K562 (cell line): ENCODE data around the gene ZNF407. TPM values are rescaled to one million over a fixed set of nuclear protein-coding genes. Genes with fewer than 3 reads are reported as not detected.

Source experiments
- ATAC-seq: fragments of 200-7000 bp; cut with Tn5 transposase; 3 replicates; pipeline ENCODE4 v1.9.1; 2020; ENCODE audit warnings: moderate library complexity
- BruUV-seq: library from RNA; stranded (reverse); fragments of 400-500 nt; replicated peaks from 2 replicates; lab custom pipeline; 2021; lab: Mats Ljungman, UMichigan
- CTCF ChIA-PET: fragments of 300-600 bp; formaldehyde crosslinking; extraction: SDS; loops from one replicate; lab custom pipeline; 2021; ENCODE audit warnings: low intra/inter-chr PET ratio; lab: Yijun Ruan, JAX
- POLR2A ChIA-PET: fragments of 300-600, 350-650 bp; sonication (Branson Sonifier 250); formaldehyde crosslinking; extraction: SDS; loops from one replicate; lab custom pipeline; 2021; ENCODE audit warnings: antibody characterized with exemption, inconsistent platforms; lab: Yijun Ruan, JAX
- DNase-seq, 4 experiments: peaks; one replicate each; pipeline versions ENCODE4 v3.0.0 to v3.0.0-alpha.2; 2011 to 2018; ENCODE audit warnings: low spot score in 3 of 4, mixed read lengths in 3 of 4; ENCODE audit errors: extremely low read depth in 1 of 4
- FAIRE-seq: peaks from 2 replicates; lab custom pipeline; 2011; peaks lifted over from hg19 to GRCh38; lab: Jason Lieb, UNC
- H2AFZ ChIP-seq: 2 replicates; pipeline ENCODE4 v1.6.0; 2011; ENCODE audit warnings: low read depth, low read length, control low read depth, inconsistent platforms
- H3K27ac ChIP-seq: fragments of 200-600 bp; 3 replicates; pipeline ENCODE4 v1.8.0; 2011; ENCODE audit warnings: low read depth, mild to moderate bottlenecking, control low read depth, inconsistent platforms, low read length, moderate library complexity, mixed read lengths; ENCODE audit errors: extremely low read depth
- H3K27me3 ChIP-seq, 2 experiments: fragments of 300-600 bp in 1 of 2; 2 replicates in 1 of 2; 3 replicates in 1 of 2; pipeline versions ENCODE4 v1.6.0 to v1.8.0; 2011; ENCODE audit warnings: inconsistent platforms in 2 of 2, low read length in 2 of 2, mild to moderate bottlenecking in 1 of 2, mixed read lengths in 1 of 2, moderate library complexity in 1 of 2; ENCODE audit not compliant: control insufficient read depth in 2 of 2, insufficient read depth in 2 of 2
- H3K36me3 ChIP-seq: fragments of 300-600 bp; 3 replicates; pipeline ENCODE4 v1.8.0; 2011; ENCODE audit warnings: mild to moderate bottlenecking, low read length, inconsistent platforms; ENCODE audit not compliant: control insufficient read depth, insufficient read depth
- H3K4me1 ChIP-seq, 2 experiments: fragments of 200-600 bp in 1 of 2; replicated peaks in 1 of 2; 2 replicates in 1 of 2; 3 replicates in 1 of 2; pipeline versions ENCODE4 v1.5.1 to v1.8.0; 2011; ENCODE audit warnings: inconsistent platforms in 2 of 2, low read length in 2 of 2, mild to moderate bottlenecking in 1 of 2, mixed read lengths in 1 of 2, moderate library complexity in 1 of 2; ENCODE audit not compliant: control insufficient read depth in 2 of 2, insufficient read depth in 2 of 2
- H3K4me2 ChIP-seq: 2 replicates; pipeline ENCODE4 v1.6.1; 2011; ENCODE audit warnings: low read length, control low read depth, inconsistent platforms, mixed read lengths; ENCODE audit not compliant: insufficient read depth
- H3K4me3 ChIP-seq: fragments of 200-600 bp; sonication (generic), shearing (Covaris generic); 2 replicates; pipeline ENCODE4 v1.5.1; 2016; ENCODE audit warnings: control low read depth, inconsistent platforms
- H3K79me2 ChIP-seq: fragments of 200-600 bp; 3 replicates; pipeline ENCODE4 v1.8.0; 2011; ENCODE audit warnings: low read length, inconsistent platforms; ENCODE audit not compliant: control insufficient read depth, insufficient read depth
- H3K9ac ChIP-seq, 2 experiments: 2 replicates each; pipeline versions ENCODE4 v1.6.0 to v1.6.1; 2011; ENCODE audit warnings: low read depth in 2 of 2, low read length in 2 of 2, control low read depth in 1 of 2, inconsistent platforms in 1 of 2, mild to moderate bottlenecking in 1 of 2, mixed read lengths in 1 of 2; ENCODE audit not compliant: insufficient read depth in 1 of 2
- H3K9me1 ChIP-seq: one replicate; pipeline ENCODE4 v1.6.0; 2011; ENCODE audit warnings: inconsistent platforms, mild to moderate bottlenecking, low read length, moderate library complexity; ENCODE audit not compliant: control insufficient read depth, insufficient read depth
- H3K9me3 ChIP-seq: replicated peaks from 2 replicates; pipeline ENCODE4 v1.5.1; 2011; ENCODE audit warnings: low read depth, low read length, inconsistent platforms; ENCODE audit not compliant: control insufficient read depth, insufficient read depth
- H4K20me1 ChIP-seq: replicated peaks from 2 replicates; pipeline ENCODE4 v1.6.1; 2011; ENCODE audit warnings: low read length, inconsistent platforms, mixed read lengths; ENCODE audit not compliant: control insufficient read depth, insufficient read depth
- ATF7 ChIP-seq: fragments of 450-650 bp; IDR thresholded peaks from 2 replicates; pipeline ENCODE4 v1.7.1; 2014; ENCODE audit warnings: mild to moderate bottlenecking, moderate library complexity
- CEBPG ChIP-seq, 3 experiments: fragments of 200-800 bp in 1 of 3; sonication (Bioruptor generic) in 1 of 3; sonication (generic) in 1 of 3; formaldehyde crosslinking in 1 of 3; IDR thresholded peaks in 2 of 3; conservative IDR thresholded peaks in 1 of 3; 2 replicates each; pipeline versions ENCODE4 v1.6.1 to v1.8.0; 2016 to 2022; ENCODE audit warnings: missing compliant biosample characterization in 2 of 3, missing genetic modification characterization in 2 of 3, mild to moderate bottlenecking in 1 of 3, missing genetic modification reagents in 1 of 3
- COPS2 ChIP-seq: fragments of 450-650 bp; conservative IDR thresholded peaks from 2 replicates; pipeline ENCODE4 v1.6.1; 2016; ENCODE audit warnings: mild to moderate bottlenecking, moderate library complexity
- ELF1 ChIP-seq: fragments of 200-800 bp; sonication (Bioruptor generic); IDR thresholded peaks from 2 replicates; pipeline ENCODE4 v1.6.1; 2016; ENCODE audit warnings: missing genetic modification characterization, missing compliant biosample characterization
- ERF ChIP-seq: fragments of 450-650 bp; formaldehyde crosslinking; IDR thresholded peaks from 2 replicates; pipeline ENCODE4 v1.4.0; 2020; ENCODE audit warnings: mild to moderate bottlenecking, mixed read lengths
- FOXA1 ChIP-seq: fragments of 450-650 bp; IDR thresholded peaks from 2 replicates; pipeline ENCODE4 v1.6.1; 2016; ENCODE audit warnings: mild to moderate bottlenecking, borderline replicate concordance
- HCFC1 ChIP-seq: IDR thresholded peaks from 2 replicates; pipeline ENCODE4 v1.6.1; 2012; ENCODE audit warnings: low read depth, low read length, improper control_type of control experiment
- HNRNPUL1 ChIP-seq: fragments of 200-400 bp; formaldehyde crosslinking; IDR thresholded peaks from 2 replicates; pipeline ENCODE4 v1.6.1; 2017; ENCODE audit warnings: low read length
- MED1 ChIP-seq: sonication (generic); formaldehyde crosslinking; IDR thresholded peaks from 2 replicates; pipeline ENCODE4 v1.8.1; 2023; ENCODE audit warnings: missing genetic modification reagents, borderline replicate concordance
- MITF ChIP-seq: IDR thresholded peaks from 2 replicates; pipeline ENCODE4 v1.6.1; 2014; ENCODE audit warnings: antibody characterized with exemption
- NBN ChIP-seq: fragments of 450-650 bp; IDR thresholded peaks from 2 replicates; pipeline ENCODE4 v1.6.1; 2016; ENCODE audit warnings: low read depth, mild to moderate bottlenecking
- PHB ChIP-seq: fragments of 250-450 bp; sonication (Bioruptor Pico); IDR thresholded peaks from 2 replicates; pipeline ENCODE4 v1.5.0; 2021
- POLR2AphosphoS5 ChIP-seq: IDR thresholded peaks from 2 replicates; pipeline ENCODE4 v1.6.1; 2011; ENCODE audit warnings: mild to moderate bottlenecking, low read depth, low read length, moderate library complexity; ENCODE audit not compliant: control insufficient read depth, insufficient read depth
- PREB ChIP-seq: sonication (generic); formaldehyde crosslinking; IDR thresholded peaks from 2 replicates; pipeline ENCODE4 v1.8.1; 2023; ENCODE audit warnings: mild to moderate bottlenecking, missing genetic modification reagents
- RBM17 ChIP-seq: fragments of 200-400 bp; formaldehyde crosslinking; IDR thresholded peaks from 2 replicates; pipeline ENCODE4 v1.6.1; 2017; ENCODE audit warnings: low read depth, mild to moderate bottlenecking, low read length, borderline replicate concordance
- SREBF2 ChIP-seq: sonication (generic); formaldehyde crosslinking; IDR thresholded peaks from 2 replicates; pipeline ENCODE4 v1.4.0; 2020; ENCODE audit warnings: mild to moderate bottlenecking, missing genetic modification reagents
- TAF7 ChIP-seq: fragments of 450-650 bp; IDR thresholded peaks from 2 replicates; pipeline ENCODE4 v1.6.1; 2016; ENCODE audit warnings: missing genetic modification characterization, missing compliant biosample characterization
- YBX1 ChIP-seq: fragments of 450-650 bp; IDR thresholded peaks from 2 replicates; pipeline ENCODE4 v1.7.1; 2016; ENCODE audit warnings: mild to moderate bottlenecking
- ZNF121 ChIP-seq: sonication (generic); formaldehyde crosslinking; conservative IDR thresholded peaks from 2 replicates; pipeline ENCODE4 v1.8.0; 2022; ENCODE audit warnings: missing genetic modification reagents
- ZNF347 ChIP-seq: fragments of 450-650 bp; formaldehyde crosslinking; IDR thresholded peaks from 2 replicates; pipeline ENCODE4 v1.4.0; 2020; ENCODE audit warnings: low read depth, mild to moderate bottlenecking, moderate library complexity
- WGBS: fragments of 100-300 bp; shearing (Covaris generic); methylation state at CpG from one replicate; pipeline ENCODE4 v1.1.6; 2016; ENCODE audit warnings: low coverage, mixed read lengths; ENCODE audit not compliant: insufficient coverage; ENCODE audit errors: missing lambda C conversion rate; 5-methylcytosine and 5-hydroxymethylcytosine counted together
- in situ Hi-C: fragments of 300-500 bp; cut with MboI; formaldehyde crosslinking; loops from 4 replicates; pipeline ENCODE4 v1.15.0; 2018; ENCODE audit warnings: inconsistent platforms, mixed read lengths
- intact Hi-C: fragments of 100-400 bp; cut with micrococcal nuclease; formaldehyde crosslinking; loops from 2 replicates; pipeline ENCODE4 v1.14.2; 2022
- polyA plus RNA-seq, 8 experiments: library from polyadenylated mRNA; depleted of rRNA in 4 of 8; stranded (reverse) in 5 of 8; unstranded in 3 of 8; fragments of >200 nt; fragmentation: Nextera tagmentation in 2 of 8; fragmentation: Illumina TruSeq in 1 of 8; extraction: Ambion mirVana in 2 of 8; extraction: Trizol in 1 of 8; gene quantifications; 2 replicates each; pipeline versions ENCODE4 v1.2.1 to v1.2.3, GENCODE V29; 2011 to 2014; ENCODE audit warnings: inconsistent platforms in 1 of 8, missing spikeins in 1 of 8
- total RNA-seq, 7 experiments: library from RNA; depleted of rRNA in 6 of 7; stranded (reverse); fragments of >200 nt in 6 of 7; fragmentation: Illumina TruSeq in 2 of 7; extraction: Trizol in 2 of 7; gene quantifications; 2 replicates each; pipeline versions ENCODE4 v1.2.1 to v1.2.3, GENCODE V29; 2011 to 2021; ENCODE audit warnings: low replicate concordance in 1 of 7

ZNF407 gene
- total and polyA plus RNA-seq, 9 of the 15 experiments (the other 6 are each of a cell fraction or from before 2014, with no cell fraction given) = 0.21 to 5.4 (median 2.3) TPM

- TF ChIP-seq HCFC1 (no peak), CEBPG (CRISPR knock-in tag; IDR thresholded peaks at IDR 0.05) (no peak), CEBPG (tag; conservative IDR thresholded peaks at IDR 0.05 in 1 of 2, IDR thresholded peaks at IDR 0.05 in 1 of 2) (no peak), RBM17 (no peak), POLR2AphosphoS5 (no peak), ZNF121 (CRISPR knock-in tag) (no peak), NBN (no peak), SREBF2 (no peak), PHB (CRISPR knock-in tag) (no peak)
These were observed 512.6 kb downstream of the ZNF407 start (continued) for GRCh38 chr18:75110311-75110710.

GRCh38 chr18:75110846-75111415, 513.3 kb downstream of the ZNF407 start:
- no peak for ATAC-seq

More at GRCh38 chr18:75110846-75111415, 513.3 kb downstream of the ZNF407 start:
- no peak overlapping the region for H3K27ac ChIP-seq
- H3K4me3 ChIP-seq = no peak overlapping the region
- H3K9me1 ChIP-seq = no peaks in the 10 kb centered on the region
- H4K20me1 ChIP-seq = no peaks in the 10 kb centered on the region
- 0% methylated on average over 9 of the region's 12 CpGs for WGBS
- no peak overlapping the region for H3K4me2 ChIP-seq
- BruUV-seq = no TSS peak
- no peaks in the 10 kb centered on the region for H3K79me2 ChIP-seq
- TF ChIP-seq YBX1 = no peak
- no peak for TF ChIP-seq ERF
- TF ChIP-seq ZNF347 (CRISPR knock-in tag) = no peak
- TF ChIP-seq ELF1 = no peak
- TF ChIP-seq FOXA1 = no peak
- TF ChIP-seq PREB = no peak
- TF ChIP-seq HNRNPUL1 = no peak
- no peak for TF ChIP-seq COPS2
- TF ChIP-seq MED1 (CRISPR knock-in tag) = no peak
- TF ChIP-seq ATF7 = no peak
- no peak for TF ChIP-seq TAF7 (tag)
- TF ChIP-seq MITF = no peak
- TF ChIP-seq, all 486 proteins: peak for 0
- in situ Hi-C loops = no loop called here
- intact Hi-C loops = no loop called here
- no peak for FAIRE-seq
- peaks cover 6 to 51% of the 10 kb centered on the region in 2 experiments; a peak in 4 of 5 replicates for H3K27me3 ChIP-seq
- DNase-seq = no peak
- CTCF ChIA-PET = no interaction called here
- no peak overlapping the region for H2AFZ ChIP-seq
- H3K36me3 ChIP-seq = no peaks in the 10 kb centered on the region
- POLR2A ChIA-PET = no interaction called here
- H3K9ac ChIP-seq = no peak overlapping the region
- no peaks in the 10 kb centered on the region for H3K9me3 ChIP-seq
- no peaks in the 10 kb centered on the region for H3K4me1 ChIP-seq
